ENCODE data around the gene MS4A12. TPM values are rescaled to one million over a fixed set of nuclear protein-coding genes. Genes with fewer than 3 reads are reported as not detected.

The MS4A12 gene
- total RNA-seq, 3 donors from 2014 or later (not counting 1 experiment from before 2014, with no cell fraction given), result not detected

- no peaks in the 10 kb centered on the region for H3K9me3 ChIP-seq (ENCODE audit: control insufficient read depth, insufficient read depth, low read length)
- peak; percentile 33 for TF ChIP-seq CTCF (IDR thresholded peaks at IDR 0.05)
- no peak overlapping the region for H3K27ac ChIP-seq (ENCODE audit: low read length)
- no peak overlapping the region for H3K4me3 ChIP-seq (ENCODE audit: low read length)
- Mint-ChIP-seq H3K9me3 (no peaks in the 10 kb centered on the region), H3K27ac (no peak overlapping the region), H3K4me3 (no peak overlapping the region), H3K36me3 (no peaks in the 10 kb centered on the region), H3K4me1 (no peaks in the 10 kb centered on the region), H3K27me3 (ENCODE audit: low read depth in 2 of 2) (peaks cover 7 to 23% of the 10 kb centered on the region in 2 donors)
- intact Hi-C loops (cut with micrococcal nuclease), result loop anchor here (5.0 kb wide), 1 partner anchor 124 kb away; no protein-coding TSS in a partner anchor
- H3K27me3 ChIP-seq (ENCODE audit: control insufficient read depth, insufficient read depth, low read length), result no peaks in the 10 kb centered on the region
- no peaks in the 10 kb centered on the region for H3K36me3 ChIP-seq (ENCODE audit: control insufficient read depth, insufficient read depth, low read length)
- WGBS (ENCODE audit: insufficient coverage), result 73% methylated on average over 3 of the region's 5 CpGs
- DNase-seq (peak in 1 of 2 donors; percentile 55), ATAC-seq (peak in 1 of 3 donors; percentile 48)
- H3K4me1 ChIP-seq (ENCODE audit: control insufficient read depth, insufficient read depth, low read length), result no peaks in the 10 kb centered on the region
Measured at GRCh38 chr11:60485987-60486386, 6.6 kb upstream of the MS4A12 start.

GRCh38 chr11:60493454-60493853, 876 bp downstream of the MS4A12 start:
- H3K4me3 ChIP-seq (ENCODE audit: low read length), result no peak overlapping the region
- Mint-ChIP-seq H3K4me1 (no peaks in the 10 kb centered on the region), H3K9me3 (no peaks in the 10 kb centered on the region), H3K27me3 (ENCODE audit: low read depth in 2 of 2) (peaks cover 13 to 46% of the 10 kb centered on the region in 2 donors), H3K36me3 (no peaks in the 10 kb centered on the region), H3K4me3 (no peak overlapping the region), H3K27ac (no peak overlapping the region)
- no peak overlapping the region for H3K27ac ChIP-seq (ENCODE audit: low read length)
- 93% methylated on average over 1 of the region's 2 CpGs for WGBS (ENCODE audit: insufficient coverage)
- H3K27me3 ChIP-seq (ENCODE audit: control insufficient read depth, insufficient read depth, low read length), result no peaks in the 10 kb centered on the region
- no peaks in the 10 kb centered on the region for H3K4me1 ChIP-seq (ENCODE audit: control insufficient read depth, insufficient read depth, low read length)
- intact Hi-C loops (cut with micrococcal nuclease), result no loop called here
- ATAC-seq (no peak), DNase-seq (no peak)
- TF ChIP-seq CTCF (IDR thresholded peaks at IDR 0.05), result no peak
- no peaks in the 10 kb centered on the region for H3K36me3 ChIP-seq (ENCODE audit: control insufficient read depth, insufficient read depth, low read length)
- no peaks in the 10 kb centered on the region for H3K9me3 ChIP-seq (ENCODE audit: control insufficient read depth, insufficient read depth, low read length)

GRCh38 chr11:60498399-60498798, 5.8 kb downstream of the MS4A12 start:
- Mint-ChIP-seq H3K27me3 (ENCODE audit: low read depth in 2 of 2) (peaks cover 36 to 83% of the 10 kb centered on the region in 2 donors), H3K36me3 (no peaks in the 10 kb centered on the region), H3K9me3 (no peaks in the 10 kb centered on the region), H3K4me3 (no peak overlapping the region), H3K4me1 (no peaks in the 10 kb centered on the region), H3K27ac (no peak overlapping the region)
- Histone ChIP-seq H3K4me1 (ENCODE audit: control insufficient read depth, insufficient read depth, low read length) (no peaks in the 10 kb centered on the region), H3K27ac (ENCODE audit: low read length) (peak overlapping the region; percentile 42), H3K4me3 (ENCODE audit: low read length) (no peak overlapping the region), H3K27me3 (ENCODE audit: control insufficient read depth, insufficient read depth, low read length) (no peaks in the 10 kb centered on the region), H3K36me3 (ENCODE audit: control insufficient read depth, insufficient read depth, low read length) (no peaks in the 10 kb centered on the region), H3K9me3 (ENCODE audit: control insufficient read depth, insufficient read depth, low read length) (no peaks in the 10 kb centered on the region)
- TF ChIP-seq CTCF (IDR thresholded peaks at IDR 0.05), result no peak
- intact Hi-C loops (cut with micrococcal nuclease), result no loop called here
- WGBS (ENCODE audit: insufficient coverage), result 52% methylated on average over 2 of the region's 2 CpGs
- DNase-seq, result no peak
- no peak for ATAC-seq

- no peak overlapping the region for H3K27ac Mint-ChIP-seq
- H3K36me3 Mint-ChIP-seq, result no peaks in the 10 kb centered on the region
- peaks cover 3 to 4% of the 10 kb centered on the region in 2 donors for H3K4me1 Mint-ChIP-seq
- TF ChIP-seq CTCF (IDR thresholded peaks at IDR 0.05), result no peak
- no peaks in the 10 kb centered on the region for H3K9me3 Mint-ChIP-seq
- peaks cover 36 to 82% of the 10 kb centered on the region in 2 donors for H3K27me3 Mint-ChIP-seq (ENCODE audit: low read depth in 2 of 2)
- 28% methylated on average over 4 of the region's 4 CpGs for WGBS (ENCODE audit: insufficient coverage)
- Histone ChIP-seq H3K4me1 (ENCODE audit: control insufficient read depth, insufficient read depth, low read length) (no peaks in the 10 kb centered on the region), H3K27ac (ENCODE audit: low read length) (peak overlapping the region; percentile 42), H3K9me3 (ENCODE audit: control insufficient read depth, insufficient read depth, low read length) (no peaks in the 10 kb centered on the region), H3K4me3 (ENCODE audit: low read length) (no peak overlapping the region), H3K27me3 (ENCODE audit: control insufficient read depth, insufficient read depth, low read length) (no peaks in the 10 kb centered on the region), H3K36me3 (ENCODE audit: control insufficient read depth, insufficient read depth, low read length) (no peaks in the 10 kb centered on the region)
- ATAC-seq (no peak), DNase-seq (no peak)
- no peak overlapping the region for H3K4me3 Mint-ChIP-seq
- intact Hi-C loops (cut with micrococcal nuclease), result no loop called here
Measured at GRCh38 chr11:60498853-60499252, 6.3 kb downstream of the MS4A12 start.

Data from natural killer cell (primary cell).